HEK293 (cell line): Measurements from ENCODE around the gene OR4X2.

Experiments
- CTCF ChIA-PET: fragments of 350-600 bp; formaldehyde crosslinking; extraction: SDS; loops from one replicate; lab custom pipeline; 2021; ENCODE audit warnings: antibody characterized with exemption; lab: Yijun Ruan, JAX
- POLR2A ChIA-PET: fragments of 300-600 bp; formaldehyde crosslinking; extraction: SDS; loops from one replicate; lab custom pipeline; 2020; ENCODE audit warnings: antibody characterized with exemption, inconsistent platforms; lab: Yijun Ruan, JAX
- H3K27ac ChIP-seq: fragments of 200-500 bp; sonication (Bioruptor generic); 2 replicates; pipeline ENCODE4 v1.5.1; 2014; ENCODE audit warnings: low read depth, low read length, control low read depth, inconsistent platforms; ENCODE audit errors: extremely low read depth
- H3K36me3 ChIP-seq, 2 experiments: fragments of 200-500 bp in 1 of 2; sonication (Bioruptor generic) in 1 of 2; 1 replicate in 1 of 2; 2 replicates in 1 of 2; pipeline ENCODE4 v1.5.1; 2014 to 2017; ENCODE audit warnings: inconsistent platforms in 2 of 2, low read length in 2 of 2; ENCODE audit not compliant: control insufficient read depth in 2 of 2, insufficient read depth in 1 of 2
- H3K4me1 ChIP-seq: fragments of 200-500 bp; sonication (Bioruptor generic); 2 replicates; pipeline ENCODE4 v1.5.1; 2014; ENCODE audit warnings: mild to moderate bottlenecking, low read length, inconsistent platforms; ENCODE audit not compliant: control insufficient read depth, insufficient read depth
- H3K4me3 ChIP-seq: 2 replicates; pipeline ENCODE4 v1.5.1; 2011; ENCODE audit warnings: low read depth, mild to moderate bottlenecking, control low read depth, low read length, moderate library complexity
- H3K9me3 ChIP-seq: fragments of 200-500 bp; sonication (Bioruptor generic); 2 replicates; pipeline ENCODE4 v1.5.1; 2014; ENCODE audit warnings: low read depth, low read length, inconsistent platforms; ENCODE audit not compliant: control insufficient read depth, insufficient read depth
- ZEB2 ChIP-seq: fragments of 450-650 bp; formaldehyde crosslinking; IDR thresholded peaks from 2 replicates; pipeline ENCODE4 v1.5.1; 2016; ENCODE audit warnings: missing biosample characterization, missing genetic modification characterization
- ZFP41 ChIP-seq: fragments of 450-650 bp; formaldehyde crosslinking; IDR thresholded peaks from 2 replicates; pipeline ENCODE4 v1.5.1; 2016; ENCODE audit warnings: missing biosample characterization, missing genetic modification characterization, borderline replicate concordance
- ZNF138 ChIP-seq: fragments of 450-650 bp; formaldehyde crosslinking; IDR thresholded peaks from 2 replicates; pipeline ENCODE4 v1.5.1; 2016; ENCODE audit warnings: missing biosample characterization, missing genetic modification characterization, borderline replicate concordance
- ZNF155 ChIP-seq: fragments of 450-650 bp; formaldehyde crosslinking; IDR thresholded peaks from 2 replicates; pipeline ENCODE4 v1.5.1; 2016; ENCODE audit warnings: missing biosample characterization, missing genetic modification characterization
- ZNF416 ChIP-seq: fragments of 450-650 bp; formaldehyde crosslinking; IDR thresholded peaks from 2 replicates; pipeline ENCODE4 v1.5.1; 2016; ENCODE audit warnings: missing biosample characterization, missing genetic modification characterization
- ZNF423 ChIP-seq: fragments of 450-650 bp; formaldehyde crosslinking; IDR thresholded peaks from 2 replicates; pipeline ENCODE4 v1.5.1; 2016; ENCODE audit warnings: missing biosample characterization, missing genetic modification characterization
- ZNF571 ChIP-seq: fragments of 450-650 bp; formaldehyde crosslinking; IDR thresholded peaks from 2 replicates; pipeline ENCODE4 v1.5.0; 2017; ENCODE audit warnings: missing biosample characterization, missing genetic modification characterization
- ZNF677 ChIP-seq: fragments of 450-650 bp; IDR thresholded peaks from 2 replicates; pipeline ENCODE4 v1.5.0; 2018; ENCODE audit warnings: missing biosample characterization, mild to moderate bottlenecking, missing genetic modification characterization, moderate library complexity
- ZNF76 ChIP-seq: fragments of 450-650 bp; formaldehyde crosslinking; IDR thresholded peaks from 2 replicates; pipeline ENCODE4; 2016; ENCODE audit warnings: low read depth, missing biosample characterization, missing genetic modification characterization, borderline replicate concordance
- ZNF776 ChIP-seq: fragments of 450-650 bp; formaldehyde crosslinking; IDR thresholded peaks from 2 replicates; pipeline ENCODE4 v1.5.0; 2017; ENCODE audit warnings: missing biosample characterization, missing genetic modification characterization, borderline replicate concordance
- ZNF785 ChIP-seq: fragments of 450-650 bp; formaldehyde crosslinking; IDR thresholded peaks from 2 replicates; pipeline ENCODE4 v1.5.1; 2016; ENCODE audit warnings: missing biosample characterization, missing genetic modification characterization
- TF ChIP-seq, protein P1 (sequence below): fragments of 450-650 bp; IDR thresholded peaks from 2 replicates; pipeline ENCODE4 v1.5.1; 2018; ENCODE audit warnings: missing biosample characterization, mild to moderate bottlenecking, missing genetic modification characterization
- TF ChIP-seq, protein P2 (sequence below): fragments of 450-650 bp; formaldehyde crosslinking; IDR thresholded peaks from 2 replicates; pipeline ENCODE4 v1.5.1; 2016; ENCODE audit warnings: missing biosample characterization, missing genetic modification characterization
- TF ChIP-seq, protein P3 (sequence below): fragments of 450-650 bp; formaldehyde crosslinking; IDR thresholded peaks from 2 replicates; pipeline ENCODE4 v1.5.1; 2016; ENCODE audit warnings: missing biosample characterization, missing genetic modification characterization, borderline replicate concordance
- TF ChIP-seq, protein P4 (sequence below): fragments of 450-650 bp; formaldehyde crosslinking; IDR thresholded peaks from 2 replicates; pipeline ENCODE4 v1.5.0; 2017; ENCODE audit warnings: missing biosample characterization, missing genetic modification characterization, borderline replicate concordance
- TF ChIP-seq, protein P5 (sequence below): fragments of 450-650 bp; formaldehyde crosslinking; conservative IDR thresholded peaks from 2 replicates; pipeline ENCODE4 v1.5.1; 2016; ENCODE audit warnings: low read depth, missing biosample characterization, missing genetic modification characterization
- TF ChIP-seq, protein P6 (sequence below): fragments of 450-650 bp; formaldehyde crosslinking; IDR thresholded peaks from 2 replicates; pipeline ENCODE4 v1.5.1; 2016; ENCODE audit warnings: missing biosample characterization, missing genetic modification characterization

The OR4X2 gene

GRCh38 chr11:48216510-48216909 is 28.4 kb upstream of the OR4X2 start, which contains the start of gene OR4B1:
Gene OR4B1, plus strand, starts transcription at chr11:48216810. Its CDS starts 0 bp downstream, at chr11:48216810.
- no peaks in the 10 kb centered on the region for H3K4me1 ChIP-seq
- H3K36me3 ChIP-seq: no peaks in the 10 kb centered on the region
- no peak for TF ChIP-seq ZNF416 (tag by site-specific recombination)
- no peak for TF ChIP-seq ZNF423
- no peak for TF ChIP-seq ZNF677
- TF ChIP-seq ZNF571: no peak
- TF ChIP-seq ZNF76 (tag by site-specific recombination): no peak
- TF ChIP-seq ZFP41 (tag by site-specific recombination): no peak
- TF ChIP-seq ZNF138 (tag by site-specific recombination): no peak
- TF ChIP-seq, protein P1, sequence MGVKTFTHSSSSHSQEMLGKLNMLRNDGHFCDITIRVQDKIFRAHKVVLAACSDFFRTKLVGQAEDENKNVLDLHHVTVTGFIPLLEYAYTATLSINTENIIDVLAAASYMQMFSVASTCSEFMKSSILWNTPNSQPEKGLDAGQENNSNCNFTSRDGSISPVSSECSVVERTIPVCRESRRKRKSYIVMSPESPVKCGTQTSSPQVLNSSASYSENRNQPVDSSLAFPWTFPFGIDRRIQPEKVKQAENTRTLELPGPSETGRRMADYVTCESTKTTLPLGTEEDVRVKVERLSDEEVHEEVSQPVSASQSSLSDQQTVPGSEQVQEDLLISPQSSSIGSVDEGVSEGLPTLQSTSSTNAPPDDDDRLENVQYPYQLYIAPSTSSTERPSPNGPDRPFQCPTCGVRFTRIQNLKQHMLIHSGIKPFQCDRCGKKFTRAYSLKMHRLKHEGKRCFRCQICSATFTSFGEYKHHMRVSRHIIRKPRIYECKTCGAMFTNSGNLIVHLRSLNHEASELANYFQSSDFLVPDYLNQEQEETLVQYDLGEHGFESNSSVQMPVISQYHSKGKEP (tag by site-specific recombination): no peak
- TF ChIP-seq, protein P2, sequence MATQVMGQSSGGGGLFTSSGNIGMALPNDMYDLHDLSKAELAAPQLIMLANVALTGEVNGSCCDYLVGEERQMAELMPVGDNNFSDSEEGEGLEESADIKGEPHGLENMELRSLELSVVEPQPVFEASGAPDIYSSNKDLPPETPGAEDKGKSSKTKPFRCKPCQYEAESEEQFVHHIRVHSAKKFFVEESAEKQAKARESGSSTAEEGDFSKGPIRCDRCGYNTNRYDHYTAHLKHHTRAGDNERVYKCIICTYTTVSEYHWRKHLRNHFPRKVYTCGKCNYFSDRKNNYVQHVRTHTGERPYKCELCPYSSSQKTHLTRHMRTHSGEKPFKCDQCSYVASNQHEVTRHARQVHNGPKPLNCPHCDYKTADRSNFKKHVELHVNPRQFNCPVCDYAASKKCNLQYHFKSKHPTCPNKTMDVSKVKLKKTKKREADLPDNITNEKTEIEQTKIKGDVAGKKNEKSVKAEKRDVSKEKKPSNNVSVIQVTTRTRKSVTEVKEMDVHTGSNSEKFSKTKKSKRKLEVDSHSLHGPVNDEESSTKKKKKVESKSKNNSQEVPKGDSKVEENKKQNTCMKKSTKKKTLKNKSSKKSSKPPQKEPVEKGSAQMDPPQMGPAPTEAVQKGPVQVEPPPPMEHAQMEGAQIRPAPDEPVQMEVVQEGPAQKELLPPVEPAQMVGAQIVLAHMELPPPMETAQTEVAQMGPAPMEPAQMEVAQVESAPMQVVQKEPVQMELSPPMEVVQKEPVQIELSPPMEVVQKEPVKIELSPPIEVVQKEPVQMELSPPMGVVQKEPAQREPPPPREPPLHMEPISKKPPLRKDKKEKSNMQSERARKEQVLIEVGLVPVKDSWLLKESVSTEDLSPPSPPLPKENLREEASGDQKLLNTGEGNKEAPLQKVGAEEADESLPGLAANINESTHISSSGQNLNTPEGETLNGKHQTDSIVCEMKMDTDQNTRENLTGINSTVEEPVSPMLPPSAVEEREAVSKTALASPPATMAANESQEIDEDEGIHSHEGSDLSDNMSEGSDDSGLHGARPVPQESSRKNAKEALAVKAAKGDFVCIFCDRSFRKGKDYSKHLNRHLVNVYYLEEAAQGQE (tag by site-specific recombination): no peak
- no peak for TF ChIP-seq ZNF776
- no peak for TF ChIP-seq ZNF155 (tag by site-specific recombination)
- TF ChIP-seq, protein P3, sequence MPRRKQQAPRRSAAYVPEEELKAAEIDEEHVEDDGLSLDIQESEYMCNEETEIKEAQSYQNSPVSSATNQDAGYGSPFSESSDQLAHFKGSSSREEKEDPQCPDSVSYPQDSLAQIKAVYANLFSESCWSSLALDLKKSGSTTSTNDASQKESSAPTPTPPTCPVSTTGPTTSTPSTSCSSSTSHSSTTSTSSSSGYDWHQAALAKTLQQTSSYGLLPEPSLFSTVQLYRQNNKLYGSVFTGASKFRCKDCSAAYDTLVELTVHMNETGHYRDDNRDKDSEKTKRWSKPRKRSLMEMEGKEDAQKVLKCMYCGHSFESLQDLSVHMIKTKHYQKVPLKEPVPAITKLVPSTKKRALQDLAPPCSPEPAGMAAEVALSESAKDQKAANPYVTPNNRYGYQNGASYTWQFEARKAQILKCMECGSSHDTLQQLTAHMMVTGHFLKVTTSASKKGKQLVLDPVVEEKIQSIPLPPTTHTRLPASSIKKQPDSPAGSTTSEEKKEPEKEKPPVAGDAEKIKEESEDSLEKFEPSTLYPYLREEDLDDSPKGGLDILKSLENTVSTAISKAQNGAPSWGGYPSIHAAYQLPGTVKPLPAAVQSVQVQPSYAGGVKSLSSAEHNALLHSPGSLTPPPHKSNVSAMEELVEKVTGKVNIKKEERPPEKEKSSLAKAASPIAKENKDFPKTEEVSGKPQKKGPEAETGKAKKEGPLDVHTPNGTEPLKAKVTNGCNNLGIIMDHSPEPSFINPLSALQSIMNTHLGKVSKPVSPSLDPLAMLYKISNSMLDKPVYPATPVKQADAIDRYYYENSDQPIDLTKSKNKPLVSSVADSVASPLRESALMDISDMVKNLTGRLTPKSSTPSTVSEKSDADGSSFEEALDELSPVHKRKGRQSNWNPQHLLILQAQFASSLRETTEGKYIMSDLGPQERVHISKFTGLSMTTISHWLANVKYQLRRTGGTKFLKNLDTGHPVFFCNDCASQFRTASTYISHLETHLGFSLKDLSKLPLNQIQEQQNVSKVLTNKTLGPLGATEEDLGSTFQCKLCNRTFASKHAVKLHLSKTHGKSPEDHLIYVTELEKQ (tag by site-specific recombination): no peak
- TF ChIP-seq, protein P4, sequence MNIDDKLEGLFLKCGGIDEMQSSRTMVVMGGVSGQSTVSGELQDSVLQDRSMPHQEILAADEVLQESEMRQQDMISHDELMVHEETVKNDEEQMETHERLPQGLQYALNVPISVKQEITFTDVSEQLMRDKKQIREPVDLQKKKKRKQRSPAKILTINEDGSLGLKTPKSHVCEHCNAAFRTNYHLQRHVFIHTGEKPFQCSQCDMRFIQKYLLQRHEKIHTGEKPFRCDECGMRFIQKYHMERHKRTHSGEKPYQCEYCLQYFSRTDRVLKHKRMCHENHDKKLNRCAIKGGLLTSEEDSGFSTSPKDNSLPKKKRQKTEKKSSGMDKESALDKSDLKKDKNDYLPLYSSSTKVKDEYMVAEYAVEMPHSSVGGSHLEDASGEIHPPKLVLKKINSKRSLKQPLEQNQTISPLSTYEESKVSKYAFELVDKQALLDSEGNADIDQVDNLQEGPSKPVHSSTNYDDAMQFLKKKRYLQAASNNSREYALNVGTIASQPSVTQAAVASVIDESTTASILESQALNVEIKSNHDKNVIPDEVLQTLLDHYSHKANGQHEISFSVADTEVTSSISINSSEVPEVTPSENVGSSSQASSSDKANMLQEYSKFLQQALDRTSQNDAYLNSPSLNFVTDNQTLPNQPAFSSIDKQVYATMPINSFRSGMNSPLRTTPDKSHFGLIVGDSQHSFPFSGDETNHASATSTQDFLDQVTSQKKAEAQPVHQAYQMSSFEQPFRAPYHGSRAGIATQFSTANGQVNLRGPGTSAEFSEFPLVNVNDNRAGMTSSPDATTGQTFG (tag by site-specific recombination): no peak
- TF ChIP-seq, protein P5, sequence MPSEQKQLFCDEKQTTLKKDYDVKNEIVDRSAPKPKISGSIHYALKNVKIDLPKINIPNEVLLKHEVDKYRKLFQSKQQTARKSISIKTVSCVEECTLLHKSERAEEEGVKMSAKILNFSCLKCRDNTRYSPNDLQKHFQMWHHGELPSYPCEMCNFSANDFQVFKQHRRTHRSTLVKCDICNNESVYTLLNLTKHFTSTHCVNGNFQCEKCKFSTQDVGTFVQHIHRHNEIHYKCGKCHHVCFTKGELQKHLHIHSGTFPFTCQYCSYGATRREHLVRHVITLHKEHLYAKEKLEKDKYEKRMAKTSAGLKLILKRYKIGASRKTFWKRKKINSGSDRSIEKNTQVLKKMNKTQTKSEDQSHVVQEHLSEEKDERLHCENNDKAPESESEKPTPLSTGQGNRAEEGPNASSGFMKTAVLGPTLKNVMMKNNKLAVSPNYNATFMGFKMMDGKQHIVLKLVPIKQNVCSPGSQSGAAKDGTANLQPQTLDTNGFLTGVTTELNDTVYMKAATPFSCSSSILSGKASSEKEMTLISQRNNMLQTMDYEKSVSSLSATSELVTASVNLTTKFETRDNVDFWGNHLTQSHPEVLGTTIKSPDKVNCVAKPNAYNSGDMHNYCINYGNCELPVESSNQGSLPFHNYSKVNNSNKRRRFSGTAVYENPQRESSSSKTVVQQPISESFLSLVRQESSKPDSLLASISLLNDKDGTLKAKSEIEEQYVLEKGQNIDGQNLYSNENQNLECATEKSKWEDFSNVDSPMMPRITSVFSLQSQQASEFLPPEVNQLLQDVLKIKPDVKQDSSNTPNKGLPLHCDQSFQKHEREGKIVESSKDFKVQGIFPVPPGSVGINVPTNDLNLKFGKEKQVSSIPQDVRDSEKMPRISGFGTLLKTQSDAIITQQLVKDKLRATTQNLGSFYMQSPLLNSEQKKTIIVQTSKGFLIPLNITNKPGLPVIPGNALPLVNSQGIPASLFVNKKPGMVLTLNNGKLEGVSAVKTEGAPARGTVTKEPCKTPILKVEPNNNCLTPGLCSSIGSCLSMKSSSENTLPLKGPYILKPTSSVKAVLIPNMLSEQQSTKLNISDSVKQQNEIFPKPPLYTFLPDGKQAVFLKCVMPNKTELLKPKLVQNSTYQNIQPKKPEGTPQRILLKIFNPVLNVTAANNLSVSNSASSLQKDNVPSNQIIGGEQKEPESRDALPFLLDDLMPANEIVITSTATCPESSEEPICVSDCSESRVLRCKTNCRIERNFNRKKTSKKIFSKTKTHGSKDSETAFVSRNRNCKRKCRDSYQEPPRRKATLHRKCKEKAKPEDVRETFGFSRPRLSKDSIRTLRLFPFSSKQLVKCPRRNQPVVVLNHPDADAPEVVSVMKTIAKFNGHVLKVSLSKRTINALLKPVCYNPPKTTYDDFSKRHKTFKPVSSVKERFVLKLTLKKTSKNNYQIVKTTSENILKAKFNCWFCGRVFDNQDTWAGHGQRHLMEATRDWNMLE (tag by site-specific recombination): no peak
- TF ChIP-seq ZEB2 (tag by site-specific recombination): no peak
- no peak for TF ChIP-seq ZNF785
- TF ChIP-seq, protein P6, sequence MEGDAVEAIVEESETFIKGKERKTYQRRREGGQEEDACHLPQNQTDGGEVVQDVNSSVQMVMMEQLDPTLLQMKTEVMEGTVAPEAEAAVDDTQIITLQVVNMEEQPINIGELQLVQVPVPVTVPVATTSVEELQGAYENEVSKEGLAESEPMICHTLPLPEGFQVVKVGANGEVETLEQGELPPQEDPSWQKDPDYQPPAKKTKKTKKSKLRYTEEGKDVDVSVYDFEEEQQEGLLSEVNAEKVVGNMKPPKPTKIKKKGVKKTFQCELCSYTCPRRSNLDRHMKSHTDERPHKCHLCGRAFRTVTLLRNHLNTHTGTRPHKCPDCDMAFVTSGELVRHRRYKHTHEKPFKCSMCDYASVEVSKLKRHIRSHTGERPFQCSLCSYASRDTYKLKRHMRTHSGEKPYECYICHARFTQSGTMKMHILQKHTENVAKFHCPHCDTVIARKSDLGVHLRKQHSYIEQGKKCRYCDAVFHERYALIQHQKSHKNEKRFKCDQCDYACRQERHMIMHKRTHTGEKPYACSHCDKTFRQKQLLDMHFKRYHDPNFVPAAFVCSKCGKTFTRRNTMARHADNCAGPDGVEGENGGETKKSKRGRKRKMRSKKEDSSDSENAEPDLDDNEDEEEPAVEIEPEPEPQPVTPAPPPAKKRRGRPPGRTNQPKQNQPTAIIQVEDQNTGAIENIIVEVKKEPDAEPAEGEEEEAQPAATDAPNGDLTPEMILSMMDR (tag by site-specific recombination): no peak
- ChIA-PET POLR2A (no interaction called here), CTCF (no interaction called here)
- no peak within 1 kb of the TSS for H3K27ac ChIP-seq
- H3K4me3 ChIP-seq: no peak within 1 kb of the TSS
- no peaks in the 10 kb centered on the region for H3K9me3 ChIP-seq
